ENCODE measurements around the gene JAG2.

Gene JAG2

DNA sequence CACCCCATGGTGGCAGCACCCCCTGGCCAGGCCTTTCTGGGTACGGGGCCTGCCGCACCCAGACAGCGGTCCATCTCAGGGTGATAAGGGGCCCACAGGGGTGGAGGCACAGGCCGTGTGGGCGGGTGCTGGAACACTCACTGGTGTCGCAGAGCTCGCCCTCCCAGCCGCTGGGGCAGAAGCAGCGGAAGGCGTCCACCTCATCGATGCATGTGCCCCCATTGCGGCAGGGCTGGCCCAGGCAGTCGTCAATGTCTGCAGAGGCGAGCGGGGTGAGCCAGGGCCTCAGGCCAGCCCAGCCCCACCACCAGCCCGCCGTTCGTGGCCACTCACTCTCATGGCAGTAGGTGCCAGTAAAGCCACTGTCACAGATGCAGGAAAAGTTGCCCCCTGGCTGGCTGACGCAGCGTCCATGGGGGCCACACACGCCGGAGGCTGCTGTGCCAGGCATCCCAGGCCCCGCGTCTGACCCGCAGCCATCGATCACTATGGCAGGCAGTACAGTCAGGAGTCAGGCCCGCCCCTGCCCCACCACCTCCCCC, 19.9 kb downstream of the JAG2 start:
- DNase-seq: no peak

DNA sequence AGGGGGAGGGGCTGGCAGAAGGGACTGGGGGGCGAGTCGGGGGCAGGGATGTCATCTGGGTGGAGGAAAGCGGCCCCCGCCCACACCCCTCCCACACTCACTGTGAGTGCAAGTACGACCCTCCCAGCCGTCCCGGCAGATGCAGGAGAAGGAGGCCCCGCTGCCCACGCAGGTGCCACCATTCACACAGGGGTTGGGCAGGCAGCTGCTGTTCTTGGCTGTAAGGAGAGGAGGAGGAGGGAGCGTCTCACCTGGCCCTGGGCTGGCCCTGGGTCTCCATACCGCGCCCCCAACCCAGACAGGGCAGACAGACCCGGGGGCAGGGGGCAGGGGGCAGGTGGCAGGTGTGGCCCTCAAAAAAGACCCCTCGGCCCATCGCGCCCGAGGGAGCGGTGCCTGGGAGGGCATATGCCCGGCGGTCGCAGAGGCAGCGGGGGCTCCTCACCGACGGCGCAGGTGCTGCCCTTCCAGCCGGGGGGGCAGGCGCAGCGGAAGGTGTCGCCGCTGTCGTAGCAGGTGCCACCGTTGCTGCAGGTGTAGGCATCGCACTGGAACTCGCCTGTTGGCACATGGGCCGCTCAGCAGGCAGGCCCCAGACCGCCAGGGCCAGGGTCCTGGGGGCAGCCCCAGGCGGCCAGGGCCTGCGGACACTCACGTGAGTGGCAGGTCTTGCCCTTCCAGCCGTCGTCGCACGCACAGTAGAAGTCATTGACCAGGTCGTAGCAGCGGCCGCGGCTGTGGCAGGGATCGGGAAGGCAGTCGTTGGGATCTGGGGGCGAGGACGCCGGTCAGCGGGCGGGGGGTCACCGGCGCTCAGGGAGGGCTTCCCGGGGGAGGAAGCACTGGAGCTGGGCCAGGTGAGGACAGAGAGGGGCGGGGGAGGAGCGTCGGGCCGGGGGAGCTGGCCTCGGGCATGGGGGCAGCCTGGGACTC, 20.6 kb downstream of the JAG2 start:
- no peak for DNase-seq

DNA sequence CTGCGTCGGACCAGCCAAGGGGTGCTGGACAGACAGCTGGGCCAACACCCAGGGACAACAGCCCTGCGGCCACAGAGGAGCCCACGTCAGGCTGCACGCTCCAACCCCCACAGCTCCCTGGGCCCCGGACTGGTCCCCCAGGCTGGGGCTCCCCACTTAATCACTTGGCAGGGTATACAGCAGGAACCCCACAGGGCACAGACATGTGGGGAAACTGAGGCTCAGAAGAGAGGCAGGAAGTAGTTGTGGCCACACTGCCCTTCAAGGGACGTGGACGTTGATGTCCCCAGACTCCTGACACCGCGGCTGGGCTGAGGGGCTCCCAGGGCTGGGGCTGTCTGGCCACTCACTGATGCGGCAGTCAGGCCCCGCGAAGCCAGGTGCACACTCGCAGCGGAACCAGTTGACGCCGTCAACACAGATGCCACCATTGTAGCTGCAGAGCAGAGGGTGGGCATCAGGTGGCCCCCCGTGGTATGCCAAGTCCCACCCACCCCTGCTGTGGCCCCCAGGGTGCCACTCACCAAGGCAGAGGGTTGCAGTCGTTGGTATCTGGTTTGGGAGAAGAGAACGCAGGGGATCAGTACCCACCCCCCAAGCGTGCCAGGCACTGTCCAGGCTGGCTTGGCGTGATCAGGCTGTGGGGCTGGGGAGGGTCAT, 21.5 kb downstream of the JAG2 start:
- DNase-seq: no peak

DNA sequence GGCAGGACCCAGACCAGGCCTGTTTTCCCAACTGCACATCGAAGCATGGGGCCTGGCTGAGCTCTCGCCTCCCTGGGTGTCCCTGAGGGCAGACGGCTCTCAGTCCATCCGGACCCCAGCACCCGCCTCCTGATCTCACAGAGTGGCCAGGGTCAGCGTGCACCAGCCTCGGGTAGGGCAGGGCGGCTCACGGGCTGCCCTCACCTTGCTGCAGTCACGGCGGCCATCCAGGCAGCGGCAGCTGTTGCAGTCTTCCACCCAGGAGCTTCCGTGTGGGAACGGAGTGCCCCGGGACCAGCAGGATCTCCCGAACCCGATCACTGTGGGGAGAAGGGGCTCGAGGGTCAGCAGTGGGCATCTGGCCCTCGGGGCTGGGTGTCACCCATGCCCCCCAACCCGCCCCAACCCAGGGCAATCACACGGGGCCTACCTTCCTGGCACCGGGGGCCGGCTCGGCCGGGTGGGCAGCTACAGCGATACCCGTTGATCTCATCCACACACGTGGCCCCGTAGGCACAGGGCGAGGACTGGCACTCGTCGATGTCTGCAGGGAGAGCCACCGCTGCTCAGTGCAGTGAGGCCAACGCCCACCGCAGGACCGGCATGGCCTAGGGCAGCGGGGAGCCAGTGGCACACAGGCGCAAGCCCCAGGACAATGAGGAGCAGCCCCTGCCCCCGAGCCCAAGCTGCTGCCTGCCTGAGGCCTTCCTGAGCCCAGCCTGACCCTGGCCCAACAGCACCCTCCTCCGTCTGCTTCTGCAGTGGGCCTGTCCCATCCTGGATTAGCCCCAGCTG, 22.2 kb downstream of the JAG2 start:
- no peak for DNase-seq

DNA sequence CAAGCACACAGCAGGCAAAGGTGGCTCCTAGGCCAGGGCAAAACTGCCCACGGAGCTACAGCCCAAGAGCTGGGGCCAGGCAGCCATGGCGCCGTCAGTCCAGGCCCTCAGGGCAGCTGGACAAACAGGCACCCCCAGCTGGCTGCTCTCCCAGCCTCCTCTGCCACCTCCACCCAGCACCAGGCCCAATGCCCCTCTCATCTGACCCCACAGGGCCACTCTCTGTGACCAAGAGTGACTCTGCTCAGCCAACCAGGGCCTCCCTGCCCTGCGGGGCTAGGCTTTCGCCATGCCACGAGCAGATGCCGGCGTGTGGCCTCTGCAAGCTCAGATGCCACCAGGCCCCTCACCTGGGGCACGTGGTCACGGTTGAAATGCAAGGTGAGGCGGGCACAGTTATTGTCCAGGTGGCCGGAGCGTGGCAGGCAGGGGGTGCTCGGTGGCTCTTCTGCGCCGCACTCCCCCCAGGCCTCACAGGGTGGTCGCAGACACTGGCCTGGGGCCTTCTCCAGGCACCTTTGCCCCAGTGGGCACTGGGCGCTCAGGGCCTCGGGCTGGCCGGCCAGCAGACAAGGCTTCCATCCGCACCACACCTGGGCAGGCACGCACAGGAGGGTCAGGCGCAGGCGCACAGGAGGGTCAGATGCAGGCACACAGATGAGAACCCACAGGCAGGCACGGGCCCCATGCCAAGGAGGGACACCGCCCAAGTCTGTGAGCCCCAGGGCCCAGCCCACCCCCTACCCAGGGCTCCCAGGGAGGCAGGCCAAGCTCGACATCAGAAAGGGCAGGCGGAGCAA, 23.0 kb downstream of the JAG2 start:
- DNase-seq: no peak

DNA sequence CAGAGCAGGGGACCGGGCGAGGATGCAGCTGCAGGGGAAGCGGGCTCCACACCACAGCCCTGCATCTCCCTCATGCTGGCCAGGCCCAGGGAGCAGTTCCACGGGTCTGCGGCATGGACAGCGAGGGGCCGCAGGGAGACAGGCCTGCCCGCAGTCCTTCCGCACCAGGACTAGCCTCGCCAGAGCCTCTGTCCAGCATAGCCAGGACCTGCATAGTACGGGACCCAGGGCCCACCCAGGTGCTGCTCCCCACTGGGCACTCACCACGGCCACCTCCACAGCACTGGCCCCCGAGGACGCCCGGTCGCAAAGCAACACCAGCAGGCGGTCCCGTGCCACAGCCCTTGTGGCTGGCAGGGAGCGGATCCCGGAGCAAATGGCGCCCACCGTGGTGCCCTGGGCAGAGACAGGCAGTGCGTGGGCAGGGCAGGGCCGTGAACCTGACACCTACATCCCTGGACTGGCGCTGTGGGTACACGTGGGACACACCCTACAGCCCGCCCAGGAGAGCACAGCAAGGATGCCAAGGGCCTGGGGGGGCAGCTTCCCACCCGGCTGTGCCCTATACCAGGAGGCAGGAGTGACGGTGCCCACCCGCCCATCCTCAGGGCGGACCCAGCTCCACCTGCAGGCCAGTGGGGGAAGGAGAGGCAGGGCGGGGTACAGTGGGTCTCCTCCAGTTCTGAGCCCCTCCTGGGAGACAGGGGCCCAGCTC, 23.8 kb downstream of the JAG2 start:
- DNase-seq: no peak

DNA sequence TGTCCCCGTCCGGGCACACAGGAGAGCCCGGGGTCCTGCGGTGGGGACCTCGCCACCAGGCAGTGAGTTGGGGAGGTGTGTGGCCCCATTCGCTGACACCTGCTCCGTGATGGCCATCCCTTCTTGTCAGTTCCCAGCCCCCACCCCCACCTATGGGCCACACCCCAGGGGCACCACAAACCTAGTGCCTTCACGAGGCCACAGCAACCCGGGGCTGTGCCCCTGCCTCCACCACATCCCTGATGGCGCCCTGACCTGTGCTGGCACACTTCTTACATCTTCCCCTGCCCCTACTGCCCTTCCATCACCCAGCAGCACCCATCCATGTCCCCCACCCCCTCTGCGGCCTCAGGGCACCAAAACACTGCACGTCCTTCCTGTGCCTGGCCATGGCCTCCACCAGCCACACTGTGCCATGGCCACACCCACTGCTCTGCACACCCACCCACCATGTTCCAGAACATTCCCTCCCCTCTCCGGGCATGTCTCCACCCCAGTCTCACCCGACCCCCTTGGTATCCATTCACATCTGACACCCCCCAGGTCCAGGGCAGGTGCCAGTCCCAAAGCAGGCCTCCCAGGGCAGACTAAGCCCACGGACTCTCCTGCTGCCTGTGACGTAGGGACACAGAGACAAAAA, 24.4 kb downstream of the JAG2 start:
- DNase-seq: no peak

DNA sequence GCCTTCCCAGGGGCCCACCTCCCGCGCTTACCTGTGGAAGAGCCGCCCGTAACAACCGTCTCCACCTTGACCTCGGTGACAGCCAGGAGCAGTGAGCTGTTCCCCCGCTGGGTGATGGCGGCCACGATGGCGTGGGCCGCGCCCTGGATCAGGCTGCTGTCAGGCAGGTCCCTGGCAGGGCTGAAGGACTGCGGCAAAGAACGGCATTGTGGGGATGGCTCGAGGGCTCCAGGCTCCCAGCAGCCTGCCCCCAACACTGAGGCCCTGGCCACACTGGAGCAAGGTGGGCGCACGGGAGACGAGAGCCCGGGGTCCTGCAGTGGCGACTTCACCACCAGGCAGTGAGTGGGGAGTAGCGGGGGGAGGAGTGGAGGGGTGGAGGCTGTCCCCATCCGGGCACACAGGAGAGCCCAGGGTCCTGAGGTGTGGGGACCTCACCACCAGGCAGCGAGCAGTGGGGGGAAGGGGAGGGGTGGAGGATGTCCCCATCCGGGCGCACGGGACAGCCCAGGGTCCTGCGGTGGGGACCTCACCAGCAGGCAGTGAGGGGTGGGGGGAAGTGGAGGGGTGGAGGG, 25.0 kb downstream of the JAG2 start:
- DNase-seq: no peak

DNA sequence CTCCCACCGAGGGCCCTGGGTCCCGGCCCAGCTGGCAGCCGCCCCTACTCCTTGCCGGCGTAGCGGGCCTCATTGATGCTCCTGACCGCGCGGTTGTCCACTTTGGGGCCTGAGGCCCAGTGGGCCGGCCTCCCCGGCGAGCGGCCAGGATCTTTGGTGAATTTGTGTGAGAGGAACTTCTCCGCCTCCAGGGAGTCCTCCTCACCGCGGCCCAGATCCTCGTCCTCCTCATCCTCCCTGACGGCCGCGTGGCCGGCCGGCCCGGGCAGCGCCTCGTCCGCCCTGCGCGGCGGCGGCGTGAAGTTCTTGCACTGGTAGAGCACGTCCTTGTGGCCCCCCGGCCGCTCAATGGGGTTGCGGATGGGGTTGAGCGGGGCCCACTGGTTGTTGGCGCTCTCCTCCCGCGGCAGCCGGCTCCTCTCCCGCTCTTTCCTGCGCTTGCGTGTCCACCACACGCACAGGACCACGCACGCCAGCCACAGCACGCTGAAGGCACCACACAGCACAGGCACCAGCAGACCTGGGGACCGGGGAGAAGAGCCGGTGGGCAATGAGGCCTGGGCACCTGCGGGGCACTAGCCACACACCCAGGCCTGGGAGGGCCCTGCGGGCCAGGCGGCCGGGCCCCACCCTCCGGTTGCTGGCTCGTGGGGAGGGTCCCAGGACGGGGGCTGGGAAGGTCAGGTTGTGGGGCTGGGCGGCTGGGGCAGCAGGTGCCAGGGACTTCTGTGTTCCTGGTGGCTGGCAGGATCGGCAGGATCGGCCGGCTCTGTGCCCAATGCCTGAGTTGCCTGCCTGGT, 25.7 kb downstream of the JAG2 start:
- no peak for DNase-seq

DNA sequence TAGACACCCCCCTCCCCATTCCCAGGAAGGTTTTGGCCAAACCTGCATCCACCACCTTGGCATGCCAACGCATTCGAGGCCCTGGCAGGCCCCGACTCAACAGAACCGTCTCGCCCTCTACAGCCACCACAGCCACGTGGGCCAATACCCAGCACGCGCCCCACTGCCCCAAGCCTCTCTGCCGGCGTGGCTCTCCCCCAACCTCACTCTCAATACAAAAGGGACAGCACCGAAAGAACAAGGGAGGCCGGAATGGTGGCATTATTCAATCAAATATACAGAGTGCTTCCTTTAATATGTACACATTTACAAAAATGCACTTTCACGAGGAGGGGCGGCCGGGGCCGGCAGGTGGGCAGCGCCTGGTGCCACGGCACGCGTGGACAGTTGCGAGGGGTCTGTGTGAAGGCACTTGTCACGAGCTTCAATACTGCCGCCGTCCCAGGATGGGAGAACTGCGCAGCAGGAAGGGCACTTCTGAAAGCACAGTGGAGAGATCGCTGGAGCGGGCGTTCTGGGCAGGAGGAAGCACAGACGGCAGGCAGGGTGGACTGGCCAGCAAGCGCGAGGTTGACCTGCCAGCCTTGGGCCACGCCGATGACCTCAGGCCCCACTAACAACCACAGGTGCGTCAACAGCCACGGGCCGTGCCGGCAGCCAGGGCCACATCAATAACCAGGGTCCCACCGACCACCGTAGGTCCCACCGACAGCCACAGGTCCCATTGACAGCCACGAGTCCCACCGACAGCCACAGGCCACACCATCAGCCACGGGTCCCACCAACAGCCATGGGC, 26.9 kb downstream of the JAG2 start:
- DNase-seq: no peak

DNA sequence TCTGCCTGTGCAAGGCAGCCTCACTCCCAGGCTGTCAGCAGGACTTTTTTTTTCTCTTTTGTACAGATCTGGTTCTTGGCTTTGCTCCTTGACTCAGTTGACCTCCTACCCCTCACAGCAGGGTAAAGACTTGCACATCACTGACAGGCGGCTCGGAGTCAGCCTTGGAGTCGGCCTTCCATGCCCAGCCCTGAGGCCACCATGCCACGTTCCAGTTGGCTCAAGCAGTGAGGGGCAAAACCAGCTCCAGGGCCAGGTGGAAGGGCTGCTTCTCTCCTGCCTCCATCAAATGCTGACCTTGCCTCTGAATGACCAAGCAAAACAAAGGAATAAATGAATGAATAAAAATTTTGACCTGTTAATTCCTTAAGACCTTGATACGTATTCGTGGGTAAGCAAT, 27.6 kb downstream of the JAG2 start:
- no peak for DNase-seq

DNA sequence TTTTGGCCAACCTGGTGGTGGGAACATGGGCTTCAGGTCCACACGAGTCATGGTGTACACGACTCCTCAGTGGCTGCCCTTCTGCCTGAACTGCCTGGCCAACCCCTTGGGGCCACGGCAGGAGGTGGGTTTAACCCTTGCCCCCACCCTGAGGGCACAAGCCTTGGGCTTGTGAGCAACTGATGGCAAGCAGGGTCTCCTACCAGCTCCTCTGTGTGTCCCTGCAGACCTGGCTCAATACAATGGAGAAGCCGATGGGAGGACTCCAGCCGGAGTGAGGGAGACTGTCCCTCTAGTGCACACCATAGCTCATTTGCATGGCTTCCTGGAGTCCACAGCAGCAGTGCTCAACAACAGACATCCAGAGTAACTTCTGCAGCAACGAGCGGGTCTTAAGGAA, 28.0 kb downstream of the JAG2 start:
- no peak for DNase-seq

DNA sequence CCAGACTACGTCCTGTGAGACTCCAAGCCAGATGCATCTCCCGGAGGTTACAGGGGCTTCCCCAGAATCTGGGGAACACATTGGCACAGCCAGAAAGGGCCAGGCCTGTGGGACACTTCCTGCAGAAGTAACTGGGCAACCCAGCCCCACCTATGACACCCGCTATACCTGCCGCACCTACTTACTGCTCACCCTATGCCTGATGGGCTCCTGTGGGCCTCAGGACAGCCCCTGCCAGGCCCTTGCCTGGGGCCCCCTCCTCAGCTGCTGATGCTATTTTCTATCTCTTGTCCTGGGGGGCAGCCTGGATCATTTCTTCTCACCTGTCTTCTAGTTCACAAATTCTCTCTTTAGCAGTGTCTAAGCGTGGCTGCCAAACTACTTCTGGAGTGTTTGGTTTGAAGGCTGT, 28.7 kb downstream of the JAG2 start:
- DNase-seq: no peak

DNA sequence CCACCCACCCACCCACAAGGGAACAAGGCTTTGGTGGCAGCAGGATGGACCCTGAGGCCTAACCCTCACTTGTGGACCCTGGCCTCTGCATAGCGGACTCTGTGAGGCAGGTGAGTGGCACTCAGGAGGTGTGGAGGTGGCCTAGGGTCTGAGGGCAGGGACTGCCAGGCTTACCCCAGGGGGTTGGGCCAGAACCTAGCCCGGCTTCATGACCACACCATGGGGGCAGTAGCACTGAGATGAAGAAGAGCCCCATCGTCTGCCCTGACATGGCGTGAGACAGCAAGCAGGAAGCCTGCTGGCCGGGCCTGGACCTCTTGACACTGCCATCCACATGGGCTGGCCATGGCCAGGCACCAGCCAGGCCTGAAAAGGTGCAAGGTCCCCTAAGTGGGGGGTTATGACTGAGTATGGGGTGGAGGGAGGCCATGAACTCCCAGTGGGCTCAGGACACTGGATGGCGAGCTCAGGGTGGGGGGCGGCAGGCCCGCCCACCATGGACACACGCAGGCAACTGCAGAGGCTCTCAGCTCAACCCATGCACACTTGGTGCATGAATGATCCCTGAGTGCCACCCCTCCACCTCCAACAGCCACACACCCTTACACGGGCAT, 29.3 kb downstream of the JAG2 start:
- DNase-seq: no peak

DNA sequence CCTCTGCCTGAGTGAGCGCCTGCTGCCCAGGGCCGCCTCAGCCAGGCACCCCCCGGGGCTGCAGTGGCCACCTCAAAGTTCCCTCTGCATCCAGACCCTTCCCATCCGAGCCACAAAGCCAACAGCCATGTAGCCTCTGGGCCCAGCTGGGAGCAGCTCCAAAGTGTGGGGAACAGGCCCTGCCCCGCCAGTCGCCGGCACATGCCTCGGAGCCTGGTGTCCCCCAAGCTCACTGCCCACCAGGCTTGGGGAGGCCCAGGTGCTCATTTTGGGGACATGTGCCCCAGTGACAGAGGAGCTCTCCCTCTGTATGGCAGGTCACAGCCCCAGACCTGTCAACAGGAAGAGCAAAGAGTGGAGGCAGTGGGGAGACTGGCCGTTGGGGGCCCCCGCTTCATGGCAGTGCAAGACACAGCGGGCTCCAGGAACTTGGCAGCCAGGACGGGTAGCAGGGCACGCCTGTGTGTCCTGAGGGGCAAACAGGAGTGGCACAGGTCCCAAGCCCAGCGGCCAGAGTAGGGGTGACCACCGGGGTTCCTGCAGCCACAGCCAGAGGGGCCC, 29.9 kb downstream of the JAG2 start:
- DNase-seq: no peak

DNA sequence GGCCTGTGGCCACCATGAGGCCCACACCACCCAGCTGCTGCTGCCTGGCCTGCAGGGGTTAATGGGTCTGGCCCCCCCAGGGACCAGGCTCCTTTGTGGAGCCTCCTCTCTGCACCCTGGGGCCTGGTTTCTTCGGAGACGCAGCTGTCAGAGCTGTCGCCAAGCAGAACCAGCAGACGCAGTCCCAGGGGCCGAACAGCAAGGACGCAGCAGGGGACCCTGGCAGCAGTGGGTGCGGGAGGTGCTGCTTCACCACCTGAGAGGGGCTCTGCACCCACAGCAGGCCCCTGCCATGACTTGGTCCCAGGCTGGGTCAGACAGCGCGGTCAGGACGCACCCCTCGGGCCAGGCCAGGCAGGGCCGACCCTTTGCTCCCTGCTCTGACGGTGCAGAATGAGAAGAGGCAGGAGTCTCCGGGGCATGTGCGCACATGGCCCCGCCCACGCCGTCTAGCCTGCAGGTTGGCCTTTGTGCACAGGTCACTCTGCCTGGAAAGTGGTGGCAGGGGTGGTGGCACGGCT, 30.5 kb downstream of the JAG2 start:
- no peak for DNase-seq

DNA sequence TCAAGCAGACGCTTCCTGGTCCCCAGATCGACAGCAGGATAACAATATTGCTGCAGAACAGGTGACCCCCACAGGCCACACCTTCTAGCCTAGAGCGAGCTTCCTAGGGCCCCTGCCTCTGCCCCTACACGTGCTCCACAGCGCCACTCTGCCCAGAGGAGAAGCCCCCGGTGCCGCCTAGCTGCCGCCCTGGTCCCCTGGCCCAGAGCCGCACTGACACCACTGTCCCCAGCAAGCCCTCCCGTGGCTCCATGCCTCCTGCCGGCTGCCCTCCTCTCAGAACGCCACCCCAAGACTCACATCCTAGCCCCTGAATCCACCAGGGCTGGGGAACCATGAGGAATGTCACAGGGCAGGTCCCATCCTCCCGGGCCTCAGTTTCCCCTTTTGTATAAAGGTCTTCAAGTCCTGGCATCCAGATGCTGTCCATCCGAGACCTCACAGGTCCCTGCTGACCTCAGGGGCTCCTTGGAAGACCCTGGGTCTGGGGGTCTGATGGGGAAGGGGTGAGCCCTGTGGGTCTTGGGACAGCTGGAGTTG, 31.0 kb downstream of the JAG2 start:
- no peak for DNase-seq
